Right cardiac atrium (tissue), 5 donors: ENCODE measurements around the gene RGS17. TPM values are rescaled to one million over a fixed set of nuclear protein-coding genes. Genes with fewer than 3 reads are reported as not detected.

Experiments
- ATAC-seq, 2 donors: fragments of 200-7000 bp; cut with Tn5 transposase; one replicate each; pipeline versions ENCODE4 v1.8.0 to v1.9.1; 2020; ENCODE audit warnings: moderate library complexity in 2 of 2, mild to moderate bottlenecking in 1 of 2
- DNase-seq, 3 donors: peaks; one replicate each; pipeline ENCODE4 v3.0.0-alpha.2; 2020
- H3K27ac ChIP-seq: one replicate; pipeline ENCODE4 v1.5.1; 2013; ENCODE audit warnings: mild to moderate bottlenecking, low read length, control low read depth, moderate library complexity
- H3K27me3 ChIP-seq: one replicate; pipeline ENCODE4 v1.6.1; 2013; ENCODE audit not compliant: control insufficient read depth, insufficient read depth
- H3K4me1 ChIP-seq: one replicate; pipeline ENCODE4 v1.6.1; 2013; ENCODE audit warnings: low read length; ENCODE audit not compliant: control insufficient read depth, insufficient read depth
- H3K4me3 ChIP-seq: one replicate; pipeline ENCODE4 v1.5.1; 2013; ENCODE audit warnings: low read length, control low read depth
- H3K9me3 ChIP-seq: one replicate; pipeline ENCODE4 v1.6.1; 2013; ENCODE audit warnings: low read length; ENCODE audit not compliant: control insufficient read depth
- WGBS: extraction: QIAGEN DNeasy Blood & Tissue Kit; methylation state at CpG from one replicate; pipeline ENCODE4 v1.1.7; 2013; 5-methylcytosine and 5-hydroxymethylcytosine counted together
- intact Hi-C, 4 donors: fragments of 100-400 bp; cut with DNase I; formaldehyde crosslinking; loops; one replicate each; pipeline versions ENCODE4 v1.11.0 to v1.14.0; 2022 to 2023
- long read RNA-seq, 4 donors: library from polyadenylated mRNA; unstranded; transcript quantifications; one replicate each; pipeline ENCODE4 v2.0.0, GENCODE V29; 2020 to 2021
- polyA plus RNA-seq: library from polyadenylated mRNA; stranded (reverse); fragments of 200-250 nt; gene quantifications from one replicate; pipeline ENCODE4 v1.2.3, GENCODE V29; 2013
- total RNA-seq, 4 donors: library from RNA; stranded (reverse); fragmentation: NEBNext Ultra II Directional; extraction: Animal tissue kit (Norgen Biotek cat#: 25700); gene quantifications; one replicate each; pipeline ENCODE4 v1.2.1, GENCODE V29; 2021
- donor health status: healthy with polysubstance abuse.
- donor health status: DM: no; HTN: yes; CAD: no.
- donor health status: DM: no; HTN: no; CAD: no.
- donor health status: DM: no; HTN: yes; CAD: no; lungs with severe emphysema.
- donor health status: DM: yes; HTN: yes; CAD: no.

Gene RGS17, protein sequence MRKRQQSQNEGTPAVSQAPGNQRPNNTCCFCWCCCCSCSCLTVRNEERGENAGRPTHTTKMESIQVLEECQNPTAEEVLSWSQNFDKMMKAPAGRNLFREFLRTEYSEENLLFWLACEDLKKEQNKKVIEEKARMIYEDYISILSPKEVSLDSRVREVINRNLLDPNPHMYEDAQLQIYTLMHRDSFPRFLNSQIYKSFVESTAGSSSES
- total RNA-seq (under 1 TPM; 0.23 to 0.47 (median 0.28) TPM), polyA plus RNA-seq (0.07 TPM)
- long read RNA-seq, donor 1, result 0 reads
- long read RNA-seq, donor 2, result 0 reads
- long read RNA-seq, donor 3, partial matches to known transcripts, result 0 of 3 reads
- long read RNA-seq, donor 3, other reads (novel, unspliced or antisense), result 1 of 3 reads
- long read RNA-seq, donor 4, result 0 reads

DNA sequence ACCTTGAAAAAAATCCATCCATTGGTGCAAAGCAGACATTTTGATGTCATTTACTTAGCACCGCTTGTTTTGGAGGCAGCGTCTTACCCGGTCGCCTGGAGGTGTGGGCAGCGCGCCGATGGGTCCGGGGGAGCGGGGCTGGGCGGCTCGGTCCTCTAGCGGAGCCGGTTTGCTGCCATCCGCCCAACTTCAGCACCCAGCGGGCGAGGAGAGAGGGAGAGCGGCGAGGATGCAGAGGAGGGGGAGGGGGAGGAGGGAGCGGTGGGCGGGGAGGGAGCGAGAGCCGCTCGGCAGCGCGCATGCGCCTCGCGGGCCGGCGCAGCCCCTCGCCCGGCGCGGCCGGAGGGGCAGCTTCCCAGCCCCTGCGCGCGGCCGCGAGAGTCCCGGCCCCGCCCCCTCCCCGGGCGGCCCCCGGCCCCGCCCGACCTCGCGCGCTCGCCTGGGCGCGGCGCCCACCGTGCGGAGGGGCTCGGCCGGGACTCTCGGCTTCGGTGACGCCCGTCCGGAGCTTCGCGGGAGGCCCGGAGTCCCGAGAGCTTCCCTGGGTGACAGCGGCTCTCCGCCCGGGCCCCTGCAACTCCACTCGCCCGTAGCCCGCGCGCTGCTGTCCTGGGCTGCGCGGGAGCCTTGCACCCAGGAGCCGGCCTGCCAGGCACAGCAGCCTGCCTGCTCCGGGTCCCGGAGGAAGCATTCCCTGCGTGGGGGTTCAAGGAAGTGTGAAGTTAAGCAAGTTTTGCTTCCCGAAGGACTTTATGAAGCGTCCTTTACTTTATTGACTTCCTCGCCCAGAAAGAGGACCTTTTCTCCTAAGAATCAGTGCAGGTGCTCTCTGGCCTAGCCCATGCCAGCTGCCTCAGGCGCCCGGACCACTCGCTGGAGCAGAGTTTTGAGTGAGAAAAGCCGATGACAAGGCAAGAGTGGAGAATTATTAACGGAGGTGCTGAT lies at the start of gene RGS17:
RGS17 (minus strand) TSS at position 246 of the 945 bp plus-strand sequence. CDS start 87,264 bp downstream, outside the sequence.
- no peaks in the 10 kb centered on the region for H3K4me1 ChIP-seq
- H3K9me3 ChIP-seq, result no peaks in the 10 kb centered on the region
- intact Hi-C loops, result no loop called here
- WGBS, result 1% methylated on average over 87 of the region's 89 CpGs
- peak; percentile 58 to 81 (median 81) for DNase-seq
- H3K4me3 ChIP-seq, result peak within 1 kb of the TSS; percentile 91
- ATAC-seq, result peak; percentile 85 to 86
- no peak within 1 kb of the TSS for H3K27ac ChIP-seq
- no peaks in the 10 kb centered on the region for H3K27me3 ChIP-seq

DNA sequence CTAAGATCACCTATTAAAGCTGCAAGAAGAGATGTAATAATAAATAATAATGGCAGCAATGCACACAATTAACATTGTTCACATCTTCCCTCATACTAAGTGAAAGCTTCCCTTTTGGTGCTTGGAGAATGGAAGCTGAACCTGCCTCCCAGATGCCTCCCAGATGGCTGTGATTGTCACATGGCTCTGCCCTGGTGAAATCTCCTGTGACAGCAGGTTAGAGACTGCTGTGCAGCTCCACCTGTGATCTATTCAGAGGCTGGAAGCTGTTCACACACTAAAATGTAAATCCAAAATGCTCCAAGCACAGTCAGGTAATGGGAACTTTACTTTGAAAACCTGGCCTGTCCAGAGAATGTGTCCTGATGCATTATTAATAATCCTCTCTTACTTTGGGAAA lies 41.7 kb upstream of the RGS17 start:
- ATAC-seq, result no peak
- no peak overlapping the region for H3K4me3 ChIP-seq
- no peak overlapping the region for H3K27ac ChIP-seq

DNA sequence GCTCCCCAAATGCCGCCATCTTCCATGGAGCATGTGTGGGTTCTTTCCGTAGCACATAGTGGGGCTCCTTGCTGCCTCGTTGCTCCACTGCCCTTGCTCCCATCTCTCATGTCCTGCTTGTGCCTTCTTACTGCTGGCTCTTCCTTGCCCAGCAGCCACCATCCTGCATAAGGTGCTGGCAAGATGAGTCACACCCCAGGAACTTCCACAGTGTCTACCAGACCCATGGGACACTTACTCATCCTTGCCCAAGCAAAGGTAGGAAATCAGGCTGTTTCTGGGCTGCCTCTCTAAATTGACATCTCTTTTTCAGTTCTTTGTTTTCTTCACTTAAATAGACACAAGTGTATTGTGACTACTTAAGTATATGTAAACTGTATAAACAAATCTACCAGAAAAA lies 39.4 kb upstream of the RGS17 start:
- no peaks in the 10 kb centered on the region for H3K9me3 ChIP-seq
- intact Hi-C loops, result no loop called here
- H3K4me1 ChIP-seq, result no peaks in the 10 kb centered on the region
- DNase-seq (no peak), ATAC-seq (no peak)
- H3K27me3 ChIP-seq, result no peaks in the 10 kb centered on the region
- H3K27ac ChIP-seq, result no peak overlapping the region
- 83% methylated on average over 3 of the region's 3 CpGs for WGBS
- H3K4me3 ChIP-seq, result no peak overlapping the region

More for the DNA sequence above, 41.7 kb upstream of the RGS17 start:
- Histone ChIP-seq H3K4me1 (no peaks in the 10 kb centered on the region), H3K9me3 (no peaks in the 10 kb centered on the region), H3K27me3 (no peaks in the 10 kb centered on the region)
- no peak for DNase-seq
- intact Hi-C loops, result no loop called here

DNA sequence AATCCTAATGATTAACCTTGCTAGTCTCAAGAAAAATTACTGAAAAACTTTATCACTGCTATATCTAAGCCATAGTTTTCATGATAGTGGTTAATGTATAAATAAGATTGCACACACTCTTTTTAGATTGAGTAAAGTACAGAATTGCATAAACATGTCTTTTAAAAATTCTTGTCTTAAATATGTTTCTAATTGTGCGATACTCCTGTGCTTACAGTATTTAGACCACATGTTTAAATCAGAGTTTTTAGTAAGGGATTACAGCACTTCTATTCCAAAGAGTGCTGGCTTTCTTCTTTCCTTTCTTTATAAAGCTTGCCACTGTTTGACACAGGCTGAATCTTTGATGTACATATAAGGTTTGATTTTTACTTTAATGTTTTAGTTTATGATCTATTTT lies 36.8 kb upstream of the RGS17 start:
- WGBS, result 97% methylated on average over 1 of the region's 1 CpG

DNA sequence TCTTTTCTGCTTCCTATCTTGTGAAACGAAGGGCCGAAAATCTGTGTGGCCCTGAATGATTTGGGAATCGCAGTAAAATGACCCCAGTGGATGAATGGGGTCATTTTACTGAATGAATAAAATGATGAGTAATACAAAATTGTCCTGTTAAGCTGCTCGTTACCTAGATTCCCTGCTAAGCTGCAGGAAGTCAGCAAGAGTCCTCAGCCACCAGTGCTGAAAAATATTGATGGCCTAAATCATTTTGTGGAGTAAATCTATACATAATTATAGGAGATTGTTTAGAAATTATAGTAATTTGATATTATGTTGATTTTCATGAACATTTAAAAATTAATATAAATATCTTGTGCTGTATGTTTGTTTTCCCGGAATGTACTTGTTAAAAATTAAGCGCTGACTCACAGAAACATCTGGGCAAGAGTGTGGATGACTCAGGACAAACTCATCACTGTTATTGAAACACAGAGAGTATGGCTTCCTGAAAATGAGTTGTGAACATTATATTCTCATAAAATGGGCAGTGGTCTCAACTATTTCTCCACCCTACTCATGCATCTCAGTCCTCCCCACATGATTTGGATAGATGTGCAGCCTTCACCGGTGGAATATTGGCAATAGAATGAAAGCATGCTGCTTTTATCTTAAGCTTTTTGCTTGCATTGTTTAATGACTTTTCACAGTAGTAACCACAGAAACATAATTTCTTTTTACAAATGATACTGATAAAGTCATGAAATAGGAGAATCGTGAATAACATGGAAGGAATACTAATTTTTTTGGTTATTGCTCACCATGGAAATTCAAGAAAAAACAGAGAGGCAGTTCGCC lies 36.2 kb upstream of the RGS17 start:
- WGBS, result 65% methylated on average over 9 of the region's 9 CpGs
- Histone ChIP-seq H3K27me3 (no peaks in the 10 kb centered on the region), H3K9me3 (no peaks in the 10 kb centered on the region), H3K4me3 (no peak overlapping the region), H3K4me1 (no peaks in the 10 kb centered on the region), H3K27ac (no peak overlapping the region)
- ATAC-seq (no peak), DNase-seq (no peak)
- intact Hi-C loops, result no loop called here

More for the DNA sequence above, 36.8 kb upstream of the RGS17 start:
- DNase-seq (no peak), ATAC-seq (no peak)
- Histone ChIP-seq H3K4me3 (no peak overlapping the region), H3K9me3 (no peaks in the 10 kb centered on the region), H3K27ac (no peak overlapping the region), H3K4me1 (no peaks in the 10 kb centered on the region), H3K27me3 (no peaks in the 10 kb centered on the region)
- intact Hi-C loops, result no loop called here

DNA sequence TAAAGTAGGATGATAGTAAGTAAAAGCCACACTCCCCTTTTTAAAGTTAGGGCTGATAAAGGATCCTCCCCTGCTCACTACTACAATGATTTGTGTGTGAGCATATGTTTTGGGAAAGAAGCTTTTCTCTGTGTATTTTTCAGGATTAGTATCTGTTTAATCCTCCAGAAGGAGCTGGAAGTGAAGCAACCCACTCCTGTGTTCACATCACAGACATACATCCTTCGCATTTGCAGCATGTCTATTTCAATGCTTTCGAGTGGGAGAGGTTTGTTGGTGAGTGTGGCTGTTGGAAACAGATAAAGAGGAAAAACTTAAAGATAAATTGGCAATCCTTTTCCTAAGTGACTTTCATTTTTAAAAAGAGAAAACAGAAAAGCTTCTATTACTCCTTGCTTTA lies 31.6 kb upstream of the RGS17 start:
- no peaks in the 10 kb centered on the region for H3K4me1 ChIP-seq
- no peak overlapping the region for H3K4me3 ChIP-seq
- ATAC-seq, result no peak
- H3K9me3 ChIP-seq, result no peaks in the 10 kb centered on the region
- WGBS, result 48% methylated on average over 2 of the region's 2 CpGs
- intact Hi-C loops, result no loop called here
- DNase-seq, result no peak
- no peaks in the 10 kb centered on the region for H3K27me3 ChIP-seq
- no peak overlapping the region for H3K27ac ChIP-seq

DNA sequence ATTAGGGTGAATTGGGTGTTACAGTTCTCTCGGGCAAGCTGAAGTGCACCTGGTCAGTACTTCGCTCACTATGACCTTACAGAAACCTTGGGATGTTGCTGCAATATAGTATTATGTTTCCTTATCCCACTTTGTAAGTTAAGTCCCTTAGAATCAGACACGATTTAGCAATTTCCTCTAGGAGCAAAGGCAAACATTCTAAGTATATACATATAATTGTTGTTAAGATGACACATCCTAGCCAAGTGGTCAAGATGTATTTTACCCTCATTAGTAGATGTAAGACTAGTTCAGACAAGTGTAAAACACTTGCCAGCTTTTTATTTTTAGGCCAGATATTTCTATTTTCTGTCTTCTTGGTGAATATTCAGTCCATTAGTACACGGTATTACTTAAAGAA lies 31.1 kb upstream of the RGS17 start:
- Histone ChIP-seq H3K9me3 (no peaks in the 10 kb centered on the region), H3K4me3 (no peak overlapping the region), H3K4me1 (no peaks in the 10 kb centered on the region), H3K27me3 (no peaks in the 10 kb centered on the region), H3K27ac (no peak overlapping the region)
- intact Hi-C loops, result no loop called here
- DNase-seq (no peak), ATAC-seq (no peak)
- WGBS, result 75% methylated on average over 4 of the region's 4 CpGs

DNA sequence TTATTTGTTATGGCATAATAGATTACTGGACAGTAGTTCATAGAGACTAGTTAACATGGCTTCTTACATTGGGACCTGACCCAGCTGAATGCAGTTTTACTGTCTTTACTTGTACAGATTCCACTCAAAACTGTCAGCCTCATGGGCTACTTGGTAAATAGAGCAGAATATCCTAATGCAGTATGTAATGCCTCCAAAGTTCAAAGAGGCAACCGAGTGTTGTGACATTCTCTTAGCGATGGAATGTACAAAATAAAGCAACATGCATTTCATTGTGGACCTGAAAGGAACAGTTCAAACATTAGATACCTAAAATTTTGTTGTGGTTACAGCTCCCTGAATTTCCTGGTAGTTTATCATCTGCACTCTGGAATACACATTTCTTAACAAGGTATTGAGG lies 29.1 kb upstream of the RGS17 start:
- DNase-seq (no peak), ATAC-seq (no peak)
- H3K27me3 ChIP-seq, result no peaks in the 10 kb centered on the region
- WGBS, result 94% methylated on average over 2 of the region's 2 CpGs
- H3K27ac ChIP-seq, result no peak overlapping the region
- intact Hi-C loops, result no loop called here
- no peaks in the 10 kb centered on the region for H3K9me3 ChIP-seq
- H3K4me3 ChIP-seq, result no peak overlapping the region
- no peaks in the 10 kb centered on the region for H3K4me1 ChIP-seq

DNA sequence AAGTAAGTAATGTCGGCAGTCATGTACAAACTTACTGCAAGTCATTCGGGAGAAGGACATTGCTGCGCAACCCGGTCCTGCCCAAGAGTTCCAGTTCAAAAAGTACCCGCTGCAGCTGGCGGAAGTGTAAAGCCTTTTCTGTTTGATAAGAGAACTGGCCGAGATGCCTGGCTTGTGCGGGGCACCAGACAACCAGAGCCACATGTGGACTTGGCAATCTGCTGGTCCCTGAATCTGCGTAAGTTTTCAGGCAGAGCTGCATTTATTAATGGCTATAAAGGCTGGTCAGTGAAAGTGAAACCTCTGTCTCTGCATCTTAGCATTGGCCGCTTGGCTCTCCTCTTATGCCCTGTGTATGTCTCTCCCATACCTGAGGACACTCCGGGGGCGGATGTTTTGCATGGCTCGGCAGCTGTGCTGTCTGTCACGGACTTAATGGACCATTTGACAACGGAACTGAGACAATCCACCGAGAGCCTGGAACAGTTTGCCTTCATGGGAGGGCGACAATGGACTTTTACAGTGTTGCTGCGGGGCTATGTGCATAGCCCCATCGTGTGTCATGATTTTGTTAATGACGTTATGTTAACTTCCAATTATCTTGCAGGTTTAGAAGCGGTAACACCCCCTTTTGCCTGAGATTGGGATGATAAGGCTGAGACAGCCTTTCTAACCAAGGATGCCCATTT lies 19.8 kb upstream of the RGS17 start:
- intact Hi-C loops, result no loop called here
- H3K4me1 ChIP-seq, result no peaks in the 10 kb centered on the region
- H3K9me3 ChIP-seq, result no peaks in the 10 kb centered on the region
- no peak overlapping the region for H3K4me3 ChIP-seq
- no peaks in the 10 kb centered on the region for H3K27me3 ChIP-seq
- DNase-seq (no peak), ATAC-seq (no peak)
- no peak overlapping the region for H3K27ac ChIP-seq
- 86% methylated on average over 21 of the region's 21 CpGs for WGBS

DNA sequence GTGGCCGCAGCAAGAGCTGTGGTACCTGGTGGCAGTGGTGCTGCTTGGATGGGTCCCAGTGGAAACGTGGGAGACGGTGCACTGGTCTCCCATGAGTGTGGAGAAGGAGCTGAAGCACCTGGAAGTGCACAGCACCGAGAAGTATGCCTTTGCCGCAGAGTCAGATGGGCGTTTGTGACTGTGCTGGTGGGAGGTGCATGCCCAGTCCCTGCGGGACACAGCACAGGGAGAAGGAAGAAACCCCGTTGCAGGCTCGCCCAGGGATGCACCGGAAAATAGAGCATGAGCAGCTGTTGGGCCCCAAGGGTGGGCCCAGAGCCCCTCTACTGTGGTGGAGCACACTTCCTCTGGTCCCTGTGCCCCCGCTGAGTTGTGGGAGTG lies 19.3 kb upstream of the RGS17 start:
- no peaks in the 10 kb centered on the region for H3K9me3 ChIP-seq
- H3K27me3 ChIP-seq, result no peaks in the 10 kb centered on the region
- H3K27ac ChIP-seq, result no peak overlapping the region
- DNase-seq, result no peak
- no peaks in the 10 kb centered on the region for H3K4me1 ChIP-seq
- intact Hi-C loops, result no loop called here
- peak in 1 of 2 donors; percentile 11 for ATAC-seq
- WGBS, result 86% methylated on average over 11 of the region's 11 CpGs
- H3K4me3 ChIP-seq, result no peak overlapping the region
